Astrocyte of the spinal cord (primary cell): ENCODE results near the gene NTHL1.
"Not testable (repeated sequence)": the region's sequence is repeated elsewhere in the genome, so short reads cannot be mapped to it uniquely, and the experiment has no call there.

Source experiments
- DNase-seq: peaks from one replicate; pipeline ENCODE4 v3.0.0; 2011; ENCODE audit warnings: low read depth, low spot score
- H3K4me3 ChIP-seq: 2 replicates; pipeline ENCODE4 v1.5.1; 2011; ENCODE audit warnings: low read depth, mild to moderate bottlenecking, low read length, moderate library complexity
- CTCF ChIP-seq: IDR thresholded peaks from 2 replicates; pipeline ENCODE4 v1.5.1; 2012; ENCODE audit warnings: low read depth, mild to moderate bottlenecking, low read length, inconsistent platforms
- in situ Hi-C: cut with HindIII; loops from 2 replicates; pipeline ENCODE4 v1.10.0; 2017; ENCODE audit warnings: low sequenced_read_pairs

NTHL1 gene

GRCh38 chr16:2035431-2036199 is 12.0 kb downstream of the NTHL1 start:
- in situ Hi-C loops, result no loop called here
- DNase-seq, result peak; percentile 93

GRCh38 chr16:2034696-2035430 is 12.8 kb downstream of the NTHL1 start:
- in situ Hi-C loops, result no loop called here
- DNase-seq, result no peak
- no peak overlapping the region for H3K4me3 ChIP-seq
- no peak for TF ChIP-seq CTCF

More at GRCh38 chr16:2035431-2036199, 12.0 kb downstream of the NTHL1 start:
- no peak overlapping the region for H3K4me3 ChIP-seq
- no peak for TF ChIP-seq CTCF

GRCh38 chr16:2033909-2034695 is 13.5 kb downstream of the NTHL1 start:
- peak overlapping the region; percentile 28 for H3K4me3 ChIP-seq
- in situ Hi-C loops, result not testable (repeated sequence)
- peak; percentile 22 for DNase-seq

GRCh38 chr16:2033057-2033908 is 14.4 kb downstream of the NTHL1 start:
- TF ChIP-seq CTCF, result no peak
- peak overlapping the region; percentile 28 for H3K4me3 ChIP-seq
- DNase-seq, result peak; percentile 66
- in situ Hi-C loops, result no loop called here

GRCh38 chr16:2032285-2033056 is 15.2 kb downstream of the NTHL1 start:
- H3K4me3 ChIP-seq, result no peak overlapping the region
- DNase-seq, result no peak
- no peak for TF ChIP-seq CTCF
- in situ Hi-C loops, result no loop called here

GRCh38 chr16:2031081-2031577 is 16.5 kb downstream of the NTHL1 start:
- in situ Hi-C loops, result no loop called here
- H3K4me3 ChIP-seq, result no peak overlapping the region
- no peak for DNase-seq
- no peak for TF ChIP-seq CTCF
